NCI-H146 treated with DMSO at 0.1 percent for 48 hours (cell line): ENCODE data around the gene C2orf76.
"Not testable (repeated sequence)": the region's sequence is repeated elsewhere in the genome, so short reads cannot be mapped to it uniquely, and the experiment has no call there.

Experiments
- DNase-seq: peaks from one replicate; lab custom pipeline; 2025; ENCODE audit not compliant: unreplicated experiment; lab: John Stamatoyannopoulos, UW

The C2orf76 gene

GRCh38 chr2:119301413-119301812 lies 65.2 kb downstream of the C2orf76 start:
- DNase-seq: peak; percentile 56

GRCh38 chr2:119295688-119296375 lies 70.8 kb downstream of the C2orf76 start:
- no peak for DNase-seq

- DNase-seq: no peak
Measured at GRCh38 chr2:119294671-119295070, 72.0 kb downstream of the C2orf76 start.

GRCh38 chr2:119293900-119294299 lies 72.7 kb downstream of the C2orf76 start:
- DNase-seq: peak; percentile 76

GRCh38 chr2:119293254-119293653 lies 73.4 kb downstream of the C2orf76 start:
- no peak for DNase-seq

- DNase-seq: peak; percentile 51
Measured at GRCh38 chr2:119292226-119292625, 74.4 kb downstream of the C2orf76 start.

- DNase-seq: peak; percentile 37
Measured at GRCh38 chr2:119291588-119292167, 75.0 kb downstream of the C2orf76 start.

- peak; percentile 87 for DNase-seq
Measured at GRCh38 chr2:119290859-119291587, 75.6 kb downstream of the C2orf76 start.

GRCh38 chr2:119289642-119290041 lies 77.0 kb downstream of the C2orf76 start:
- no peak for DNase-seq

GRCh38 chr2:119289093-119289492 lies 77.5 kb downstream of the C2orf76 start:
- DNase-seq: no peak

GRCh38 chr2:119288576-119288975 lies 78.1 kb downstream of the C2orf76 start:
- DNase-seq: no peak

- DNase-seq: no peak
Measured at GRCh38 chr2:119286661-119287060, 80.0 kb downstream of the C2orf76 start.

GRCh38 chr2:119283873-119284331 lies 82.7 kb downstream of the C2orf76 start:
- DNase-seq: no peak

- DNase-seq: no peak
Measured at GRCh38 chr2:119282996-119283511, 83.6 kb downstream of the C2orf76 start.

GRCh38 chr2:119282146-119282995 lies 84.3 kb downstream of the C2orf76 start:
- DNase-seq: no peak

GRCh38 chr2:119280680-119281079 lies 86.0 kb downstream of the C2orf76 start:
- DNase-seq: no peak

- no peak for DNase-seq
Measured at GRCh38 chr2:119279666-119280065, 87.0 kb downstream of the C2orf76 start.

GRCh38 chr2:119278946-119279345 lies 87.7 kb downstream of the C2orf76 start:
- DNase-seq: no peak

GRCh38 chr2:119278385-119278784 lies 88.2 kb downstream of the C2orf76 start:
- DNase-seq: not testable (repeated sequence)

GRCh38 chr2:119276864-119277263 lies 89.8 kb downstream of the C2orf76 start:
- no peak for DNase-seq

GRCh38 chr2:119267604-119268003 lies 99.0 kb downstream of the C2orf76 start:
- DNase-seq: no peak
